ENCODE results near the gene KRTAP19-8.

The KRTAP19-8 gene, protein sequence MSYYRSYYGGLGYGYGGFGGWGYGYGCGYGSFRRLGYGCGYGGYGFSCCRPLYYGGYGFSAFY

DNA sequence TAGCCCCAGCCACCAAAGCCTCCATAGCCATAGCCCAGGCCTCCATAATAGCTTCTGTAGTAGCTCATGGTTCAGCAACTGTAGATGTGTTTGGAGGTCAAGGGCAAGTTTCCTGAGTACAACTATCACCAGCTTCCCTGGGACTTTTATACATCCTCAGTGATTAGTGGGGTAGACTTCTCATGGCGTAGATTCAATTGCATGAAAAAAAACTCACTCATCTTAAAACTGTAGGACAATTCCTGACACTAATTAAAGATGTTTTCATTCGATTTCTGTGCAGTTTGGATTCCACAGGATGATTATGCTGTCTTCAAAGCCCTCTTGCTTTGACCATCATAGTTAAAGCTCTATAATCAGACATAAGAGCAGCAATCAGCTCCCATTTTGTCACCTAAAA, at the start of gene KRTAP19-8:
KRTAP19-8 (minus strand) TSS at position 101 of the 400 bp plus-strand sequence; CDS start at position 68, 33 bp downstream.
- DNase-seq (ENCODE audit: low read depth), result no peak

GRCh38 chr21:31087639-31088473, 49.6 kb upstream of the KRTAP19-8 start:
- DNase-seq (ENCODE audit: low read depth), result no peak

- no peak for DNase-seq (ENCODE audit: low read depth)
These were observed 46.4 kb upstream of the KRTAP19-8 start for GRCh38 chr21:31084689-31085088.

DNA sequence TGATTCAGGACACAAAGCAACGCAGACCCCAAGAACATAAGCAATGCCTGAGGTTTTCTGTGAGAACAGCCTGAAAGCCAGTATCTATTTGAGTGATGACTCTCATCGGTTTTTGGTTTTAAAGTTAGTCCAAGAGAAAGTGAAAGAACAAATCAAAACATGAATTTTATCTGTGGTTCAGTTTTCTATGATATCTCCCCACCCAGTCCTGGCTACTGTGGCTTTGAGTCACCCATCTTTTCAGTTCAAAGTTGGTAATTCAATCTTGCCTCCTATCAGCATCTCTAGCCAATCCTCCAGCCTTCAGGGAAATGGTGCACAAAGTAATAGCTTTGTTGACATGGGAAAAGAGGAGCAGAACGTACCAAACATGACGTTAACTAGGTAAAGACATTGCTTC, 40.5 kb upstream of the KRTAP19-8 start:
- DNase-seq (ENCODE audit: low read depth), result no peak

- DNase-seq (ENCODE audit: low read depth), result no peak
These were observed 39.9 kb upstream of the KRTAP19-8 start for GRCh38 chr21:31078216-31078615.

DNA sequence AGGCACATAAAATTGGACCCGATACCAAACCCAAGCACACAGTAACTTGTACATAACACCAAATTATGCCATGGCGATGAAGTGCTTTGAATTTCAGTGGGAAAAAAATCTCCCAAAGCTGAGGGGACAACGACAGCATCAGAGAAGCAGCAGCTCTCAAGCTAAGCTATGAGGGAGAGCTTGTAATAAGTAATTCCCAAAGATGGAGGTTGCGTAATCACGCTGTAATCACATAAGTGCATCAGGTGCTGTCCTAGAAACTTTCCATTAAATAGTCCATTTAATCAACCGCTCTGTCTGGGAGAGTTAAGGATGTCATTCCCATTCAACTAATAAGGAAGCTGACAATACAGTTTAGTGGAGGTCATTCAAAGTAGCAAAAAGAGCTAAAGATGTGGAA, 37.6 kb upstream of the KRTAP19-8 start:
- DNase-seq (ENCODE audit: low read depth), result no peak

GRCh38 chr21:31072533-31072932, 34.3 kb upstream of the KRTAP19-8 start:
- no peak for DNase-seq (ENCODE audit: low read depth)

- DNase-seq (ENCODE audit: low read depth), result no peak
These were observed 26.5 kb upstream of the KRTAP19-8 start for GRCh38 chr21:31064803-31065202.

DNA sequence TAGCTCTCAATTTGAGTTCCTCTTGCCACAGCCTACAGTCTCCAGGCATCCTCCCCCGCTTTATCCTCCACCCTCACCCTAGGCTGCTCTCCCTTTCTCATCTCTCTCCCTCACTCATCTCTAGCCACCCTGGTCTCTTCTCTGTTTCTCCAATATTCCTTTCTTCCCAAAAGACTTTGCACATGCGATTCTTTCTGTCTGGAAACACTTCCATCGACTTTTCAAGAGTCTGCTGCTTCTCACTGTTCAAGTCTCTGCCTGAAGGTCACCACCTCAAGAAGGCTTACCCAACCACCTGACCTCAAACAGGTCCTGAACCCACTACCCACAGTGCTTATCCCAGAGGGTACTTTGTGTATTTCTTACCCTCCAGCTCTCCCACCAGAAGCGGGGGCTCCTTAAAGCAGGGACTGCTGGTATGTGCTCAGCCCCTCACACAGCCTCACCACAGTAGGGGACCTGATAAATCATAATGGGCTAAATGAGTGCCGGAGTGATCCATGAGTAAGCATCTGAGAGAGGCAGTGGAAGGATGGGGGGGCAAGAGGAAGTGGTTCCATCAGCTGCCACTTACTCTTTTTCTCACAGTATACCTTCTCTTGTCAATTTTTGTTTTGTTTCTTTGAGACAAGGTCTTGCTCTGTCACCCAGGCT, 14.3 kb upstream of the KRTAP19-8 start:
- DNase-seq (ENCODE audit: low read depth), result no peak

GRCh38 chr21:31050577-31051157, 12.4 kb upstream of the KRTAP19-8 start:
- no peak for DNase-seq (ENCODE audit: low read depth)

DNA sequence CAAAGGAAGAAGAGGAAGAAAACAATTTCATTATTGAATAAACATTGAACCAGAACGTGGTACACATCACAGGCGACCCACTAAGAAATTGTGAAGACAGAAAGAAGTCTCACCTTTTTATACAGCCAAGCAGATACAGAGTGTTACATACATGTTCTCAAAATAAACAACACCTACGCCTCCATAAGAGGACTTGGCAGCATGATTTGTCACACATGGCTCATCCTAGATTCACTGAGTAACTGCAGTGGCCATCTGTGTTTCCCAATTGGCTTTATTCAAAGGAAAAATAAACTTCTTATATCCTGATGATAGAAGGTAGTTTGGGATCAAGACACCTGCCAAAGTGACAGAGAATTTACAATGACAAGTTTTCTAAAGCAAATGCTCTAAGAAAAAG, 7.6 kb upstream of the KRTAP19-8 start:
- DNase-seq (ENCODE audit: low read depth), result no peak

GRCh38 chr21:31043471-31043870, 5.2 kb upstream of the KRTAP19-8 start:
- DNase-seq (ENCODE audit: low read depth), result no peak

DNA sequence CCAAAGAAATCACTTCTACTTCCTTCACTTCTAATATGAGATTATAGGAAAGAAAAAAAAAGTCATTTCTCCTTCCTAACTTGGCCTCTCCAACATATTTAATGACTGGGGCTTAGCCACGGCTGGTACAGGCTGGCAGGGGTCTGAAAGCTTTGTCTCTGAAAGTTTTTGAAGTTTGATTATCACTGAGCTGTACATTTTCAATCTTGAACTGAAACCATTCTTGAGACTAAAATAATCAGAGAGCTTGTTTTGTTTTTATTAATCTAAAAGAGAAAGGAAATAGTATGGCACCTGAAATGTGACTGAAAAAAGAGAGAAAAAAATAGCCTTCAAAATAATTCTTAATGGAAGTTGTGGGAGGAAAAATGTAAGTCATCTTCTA, 3.8 kb upstream of the KRTAP19-8 start:
- DNase-seq (ENCODE audit: low read depth), result no peak

DNA sequence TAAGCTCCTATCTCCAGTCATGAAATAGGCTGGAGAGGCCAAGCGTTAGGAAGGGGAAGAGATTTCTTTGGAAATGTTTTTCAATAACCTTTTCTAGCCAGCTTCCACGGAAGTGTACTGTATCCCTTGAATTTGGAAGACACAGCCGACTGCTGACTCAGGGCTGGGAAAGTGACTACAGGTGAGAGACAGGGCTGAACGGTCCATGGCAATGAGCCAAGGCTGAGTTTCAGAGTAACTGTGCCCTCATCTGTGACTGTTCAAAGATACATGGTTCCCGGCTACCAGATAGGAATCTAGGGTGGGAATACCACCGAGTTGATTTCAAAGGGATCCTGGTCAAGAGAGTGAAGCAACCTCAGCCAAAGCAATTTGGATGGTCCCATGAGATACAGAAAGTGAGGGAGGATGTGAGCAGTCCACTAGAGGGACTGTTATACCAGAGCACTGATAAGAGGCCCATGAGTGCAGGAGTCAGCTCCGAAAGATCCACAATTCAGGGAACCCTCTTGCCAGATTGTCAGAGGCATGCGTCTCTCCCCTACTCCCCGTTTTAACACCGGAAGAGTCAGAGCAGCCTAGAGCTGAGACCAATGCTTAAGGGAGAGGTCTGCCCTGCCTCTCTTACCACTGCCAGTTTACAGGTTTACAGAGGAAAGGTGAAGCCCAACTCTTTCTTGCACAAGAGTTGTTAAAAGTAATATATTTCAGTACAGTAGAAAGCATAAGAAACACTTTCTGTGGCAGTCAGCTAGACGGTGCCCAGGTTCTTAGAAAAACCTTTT, 3.2 kb upstream of the KRTAP19-8 start:
- DNase-seq (ENCODE audit: low read depth), result no peak

GRCh38 chr21:31034378-31034777, 3.9 kb downstream of the KRTAP19-8 start:
- DNase-seq (ENCODE audit: low read depth), result no peak

GRCh38 chr21:31030367-31031106, 7.7 kb downstream of the KRTAP19-8 start:
- no peak for DNase-seq (ENCODE audit: low read depth)

DNA sequence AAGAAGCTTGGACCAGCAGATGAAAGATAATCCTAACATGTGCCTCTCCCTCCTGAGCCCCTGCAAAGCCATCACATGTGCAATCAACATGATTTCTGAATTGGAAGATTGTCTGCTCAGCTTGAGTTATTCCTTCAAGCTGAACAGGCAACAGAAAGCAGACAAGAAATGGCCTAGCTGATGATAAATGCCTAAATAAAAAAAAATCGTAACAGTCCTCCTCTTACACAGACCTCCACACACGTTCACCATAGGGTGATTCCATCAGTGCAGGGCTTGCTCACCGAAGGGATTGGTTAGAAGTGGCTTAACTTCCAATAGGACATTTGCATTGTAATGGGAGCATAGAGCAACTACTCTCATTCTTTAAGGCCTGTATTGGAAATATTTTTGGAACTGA, 14.6 kb downstream of the KRTAP19-8 start:
- no peak for DNase-seq (ENCODE audit: low read depth)

- no peak for DNase-seq (ENCODE audit: low read depth)
These were observed 16.0 kb downstream of the KRTAP19-8 start for GRCh38 chr21:31022306-31022705.

DNA sequence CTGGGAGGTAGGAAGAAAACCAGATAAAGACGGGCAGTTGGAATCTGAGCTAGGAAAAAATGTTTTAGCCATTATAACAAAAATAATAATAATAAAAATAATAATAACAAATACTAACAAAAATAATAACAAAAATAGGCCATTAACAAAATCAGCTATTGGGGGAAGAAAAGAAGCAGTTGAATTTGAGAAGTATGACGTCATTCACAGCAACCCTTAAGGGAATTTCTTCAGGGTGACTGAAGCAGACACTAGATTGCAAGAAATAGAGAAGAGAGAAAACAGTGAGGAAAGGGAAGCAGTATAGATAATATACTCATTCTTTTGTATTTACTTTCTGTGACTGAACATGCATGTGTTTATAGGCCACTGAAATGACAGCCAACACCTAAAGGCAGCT, 20.0 kb downstream of the KRTAP19-8 start:
- DNase-seq (ENCODE audit: low read depth), result no peak

- no peak for DNase-seq (ENCODE audit: low read depth)
These were observed 23.4 kb downstream of the KRTAP19-8 start for GRCh38 chr21:31014891-31015290.
